H1 (cell line): Measurements from ENCODE around the gene PHTF1. TPM values are rescaled to one million over a fixed set of nuclear protein-coding genes. Genes with fewer than 3 reads are reported as not detected.

Experiments
- CEBPB ChIP-seq: IDR thresholded peaks from 2 replicates; pipeline ENCODE4 v1.6.1; 2012; ENCODE audit warnings: low read depth, low read length
- CTCF ChIP-seq, 3 experiments: IDR thresholded peaks; 1 replicate in 2 of 3; 2 replicates in 1 of 3; pipeline versions ENCODE4 v1.5.1 to v1.6.1; 2011; ENCODE audit warnings: low read length in 3 of 3, mild to moderate bottlenecking in 3 of 3, inconsistent platforms in 2 of 3, low read depth in 1 of 3, moderate library complexity in 1 of 3; ENCODE audit not compliant: insufficient read depth in 1 of 3; ENCODE audit errors: control extremely low read depth in 1 of 3
- EGR1 ChIP-seq: IDR thresholded peaks from 2 replicates; pipeline ENCODE4 v1.6.1; 2011; ENCODE audit warnings: low read depth, low read length, borderline replicate concordance
- GABPA ChIP-seq: IDR thresholded peaks from 2 replicates; pipeline ENCODE4 v1.6.1; 2011; ENCODE audit warnings: mild to moderate bottlenecking, low read length, moderate library complexity, borderline replicate concordance; ENCODE audit not compliant: insufficient read depth
- GTF2F1 ChIP-seq: IDR thresholded peaks from 2 replicates; pipeline ENCODE4 v1.6.1; 2012; ENCODE audit warnings: low read depth, low read length, improper control_type of control experiment, borderline replicate concordance
- MAX ChIP-seq: IDR thresholded peaks from 2 replicates; pipeline ENCODE4 v1.6.1; 2012; ENCODE audit warnings: inconsistent platforms
- RBBP5 ChIP-seq: IDR thresholded peaks from 2 replicates; pipeline ENCODE4 v1.7.1; 2012; ENCODE audit warnings: low read depth, mild to moderate bottlenecking, inconsistent platforms, low read length, moderate library complexity, borderline replicate concordance
- SP2 ChIP-seq: IDR thresholded peaks from 2 replicates; pipeline ENCODE4 v1.6.1; 2012; ENCODE audit warnings: mild to moderate bottlenecking, low read length, inconsistent platforms
- polyA plus RNA-seq, 7 experiments: library from polyadenylated mRNA; depleted of rRNA in 3 of 7; stranded (reverse) in 5 of 7; unstranded in 2 of 7; fragments of >200 nt in 5 of 7; fragments of 200-250 nt in 2 of 7; gene quantifications; 1 replicate in 5 of 7; 2 replicates in 1 of 7; 4 replicates in 1 of 7; pipeline versions ENCODE4 v1.2.1 to v1.2.3, GENCODE V29; 2011 to 2013; ENCODE audit warnings: missing spikeins in 2 of 7, mixed read lengths in 2 of 7
- total RNA-seq: library from RNA; stranded (reverse); fragmentation: NEBNext Ultra II Directional; extraction: Animal tissue kit (Norgen Biotek cat#: 25700); gene quantifications from 2 replicates; pipeline ENCODE4 v1.2.1, GENCODE V29; 2021

Gene PHTF1
- total and polyA plus RNA-seq, 2 of the 8 experiments (the other 6 are each of a cell fraction or from before 2014, with no cell fraction given) = 9.1 to 26.9 TPM

- no peak for TF ChIP-seq CTCF (IDR thresholded peaks at IDR 0.05; ENCODE audit: control extremely low read depth in 1 of 3, insufficient read depth in 1 of 3, low read depth in 1 of 3, low read length in 3 of 3)
- no peak for TF ChIP-seq RBBP5
- TF ChIP-seq GABPA = no peak
- TF ChIP-seq CEBPB = no peak
- no peak for TF ChIP-seq MAX
- no peak for TF ChIP-seq SP2
- no peak for TF ChIP-seq GTF2F1
- TF ChIP-seq EGR1 = no peak
These were observed 99.2 kb downstream of the PHTF1 start (continued) for GRCh38 chr1:113660088-113660487.
